Lung (tissue), 12 donors: ENCODE results near the gene FAM20B. TPM values are rescaled to one million over a fixed set of nuclear protein-coding genes. Genes with fewer than 3 reads are reported as not detected.

Experiments
- ATAC-seq: fragments of 200-7000 bp; cut with Tn5 transposase; one replicate; pipeline ENCODE4 v1.9.1; 2020; ENCODE audit warnings: moderate number of reproducible peaks; ENCODE audit not compliant: insufficient read depth, low FRiP score
- DNase-seq, 3 donors: peaks; one replicate each; pipeline ENCODE4 v3.0.0-alpha.2; 2013 to 2017
- H3K27ac ChIP-seq, 2 donors: one replicate each; pipeline ENCODE4 v1.5.1; 2013; ENCODE audit warnings: mild to moderate bottlenecking in 2 of 2, moderate library complexity in 2 of 2, control low read depth in 1 of 2, inconsistent platforms in 1 of 2, low read depth in 1 of 2, low read length in 1 of 2
- H3K27me3 ChIP-seq, 3 donors: one replicate each; pipeline ENCODE4 v1.5.1; 2013; ENCODE audit warnings: low read length in 2 of 3; ENCODE audit not compliant: control insufficient read depth in 3 of 3, insufficient read depth in 3 of 3
- H3K36me3 ChIP-seq, 4 donors: one replicate each; pipeline ENCODE4 v1.5.1; 2013; ENCODE audit warnings: low read length in 4 of 4, mild to moderate bottlenecking in 1 of 4, moderate library complexity in 1 of 4; ENCODE audit not compliant: control insufficient read depth in 4 of 4, insufficient read depth in 4 of 4
- H3K4me1 ChIP-seq, 5 donors: one replicate each; pipeline ENCODE4 v1.5.1; 2013; ENCODE audit warnings: low read length in 5 of 5, mild to moderate bottlenecking in 2 of 5, moderate library complexity in 1 of 5; ENCODE audit not compliant: control insufficient read depth in 5 of 5, insufficient read depth in 5 of 5
- H3K4me3 ChIP-seq: one replicate; pipeline ENCODE4 v1.5.1; 2013; ENCODE audit warnings: mild to moderate bottlenecking, control low read depth, moderate library complexity
- H3K9ac ChIP-seq, 2 donors: one replicate each; pipeline ENCODE4 v1.5.1; 2013; ENCODE audit warnings: low read length in 2 of 2, control low read depth in 1 of 2; ENCODE audit not compliant: insufficient read depth in 1 of 2
- H3K9me3 ChIP-seq, 4 donors: one replicate each; pipeline ENCODE4 v1.5.1; 2013; ENCODE audit warnings: low read length in 3 of 4, mild to moderate bottlenecking in 1 of 4, moderate library complexity in 1 of 4; ENCODE audit not compliant: control insufficient read depth in 4 of 4, insufficient read depth in 3 of 4
- WGBS, 2 donors: extraction: QIAGEN DNeasy Blood & Tissue Kit; methylation state at CpG; one replicate each; pipeline ENCODE4 v1.1.7; 2013; 5-methylcytosine and 5-hydroxymethylcytosine counted together
- polyA plus RNA-seq, 2 donors: library from polyadenylated mRNA; stranded (reverse); fragments of 200-250 nt; gene quantifications; one replicate each; pipeline ENCODE4 v1.2.1, GENCODE V29; 2013
- total RNA-seq, 2 donors: library from RNA; depleted of rRNA in 1 of 2; stranded (reverse); fragments of >200 nt in 1 of 2; gene quantifications; one replicate each; pipeline ENCODE4 v1.2.1, GENCODE V29; 2014 to 2021
- TF ChIP-seq, protein P1 (sequence below): IDR thresholded peaks from 2 replicates; pipeline ENCODE4 v1.5.1; 2012; ENCODE audit warnings: mild to moderate bottlenecking; ENCODE audit errors: control extremely low read depth, extremely low read depth
- donor health status: control.
- donor health status: control.
- donor health status: Bipolar disorder and iron deficiency.
- donor health status: healthy.
- donor health status: DM: yes; HTN: yes; CAD: no.

Gene FAM20B
- total and polyA plus RNA-seq, 4 donors = 7.9 to 35.8 (median 19.0) TPM

DNA sequence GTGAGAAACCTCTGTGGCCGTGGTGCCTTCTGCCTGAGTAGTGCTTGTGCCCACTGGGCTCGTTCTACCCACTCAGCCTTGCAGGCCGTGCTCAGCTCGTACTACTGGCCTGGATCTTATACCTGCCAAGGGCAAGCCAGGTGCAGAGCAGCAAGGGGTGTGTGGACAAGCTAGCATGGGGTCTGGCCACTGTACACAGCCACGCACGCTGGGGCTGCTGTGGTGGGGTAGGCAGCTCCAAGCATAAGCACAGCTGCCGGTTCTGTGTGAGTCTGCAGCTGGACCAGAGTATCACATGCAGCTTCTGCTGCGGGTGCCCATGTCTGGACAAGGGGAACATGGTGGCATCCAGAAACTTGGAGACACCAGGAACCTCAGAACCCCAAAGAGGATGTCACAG lies 16.4 kb downstream of the FAM20B start:
- 95 to 99% methylated on average over 8 of the region's 8 CpGs for WGBS, 2 donors
- H3K27ac ChIP-seq = no peak overlapping the region
- H3K36me3 ChIP-seq = peaks cover 0 to 3% (median under 1%) of the 10 kb centered on the region in 4 donors
- H3K27me3 ChIP-seq = no peaks in the 10 kb centered on the region
- ATAC-seq (no peak), DNase-seq (no peak)
- peaks cover 0 to 1% (median 0%) of the 10 kb centered on the region in 4 donors for H3K9me3 ChIP-seq
- TF ChIP-seq, protein P1, sequence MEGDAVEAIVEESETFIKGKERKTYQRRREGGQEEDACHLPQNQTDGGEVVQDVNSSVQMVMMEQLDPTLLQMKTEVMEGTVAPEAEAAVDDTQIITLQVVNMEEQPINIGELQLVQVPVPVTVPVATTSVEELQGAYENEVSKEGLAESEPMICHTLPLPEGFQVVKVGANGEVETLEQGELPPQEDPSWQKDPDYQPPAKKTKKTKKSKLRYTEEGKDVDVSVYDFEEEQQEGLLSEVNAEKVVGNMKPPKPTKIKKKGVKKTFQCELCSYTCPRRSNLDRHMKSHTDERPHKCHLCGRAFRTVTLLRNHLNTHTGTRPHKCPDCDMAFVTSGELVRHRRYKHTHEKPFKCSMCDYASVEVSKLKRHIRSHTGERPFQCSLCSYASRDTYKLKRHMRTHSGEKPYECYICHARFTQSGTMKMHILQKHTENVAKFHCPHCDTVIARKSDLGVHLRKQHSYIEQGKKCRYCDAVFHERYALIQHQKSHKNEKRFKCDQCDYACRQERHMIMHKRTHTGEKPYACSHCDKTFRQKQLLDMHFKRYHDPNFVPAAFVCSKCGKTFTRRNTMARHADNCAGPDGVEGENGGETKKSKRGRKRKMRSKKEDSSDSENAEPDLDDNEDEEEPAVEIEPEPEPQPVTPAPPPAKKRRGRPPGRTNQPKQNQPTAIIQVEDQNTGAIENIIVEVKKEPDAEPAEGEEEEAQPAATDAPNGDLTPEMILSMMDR = no peak
- no peak overlapping the region for H3K4me3 ChIP-seq
- H3K4me1 ChIP-seq = peaks cover 0 to 12% (median 5%) of the 10 kb centered on the region in 5 donors
- no peak overlapping the region for H3K9ac ChIP-seq

DNA sequence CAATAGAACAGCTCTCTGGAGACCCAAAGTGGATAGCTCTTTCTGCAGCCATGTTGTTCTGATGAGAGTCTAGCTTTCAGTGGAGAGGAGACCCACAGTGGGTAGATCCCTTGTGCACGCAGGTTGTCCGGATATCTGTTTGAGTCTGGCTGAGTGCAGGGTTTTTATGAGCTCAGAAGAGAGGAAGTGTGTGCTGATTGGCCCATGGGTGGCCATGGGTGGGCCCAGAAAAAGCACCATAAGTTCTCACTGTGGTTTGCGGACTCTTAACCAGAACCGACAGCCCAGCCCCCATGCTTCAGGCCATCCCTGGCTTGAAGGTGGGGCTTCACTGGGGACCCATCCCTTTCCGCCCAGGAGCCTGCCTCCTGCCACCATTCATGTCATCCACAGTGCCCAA lies 17.0 kb downstream of the FAM20B start:
- H3K36me3 ChIP-seq = peaks cover 0 to 3% (median under 1%) of the 10 kb centered on the region in 4 donors
- no peak overlapping the region for H3K27ac ChIP-seq
- ATAC-seq (no peak), DNase-seq (no peak)
- H3K9me3 ChIP-seq = peaks cover 0 to 1% (median 0%) of the 10 kb centered on the region in 4 donors
- TF ChIP-seq, protein P1 = no peak
- no peak overlapping the region for H3K9ac ChIP-seq
- no peak overlapping the region for H3K4me3 ChIP-seq
- whole genome bisulfite sequencing, 2 donors = 96 to 99% methylated on average over 5 of the region's 5 CpGs
- peaks cover 0 to 12% (median 3%) of the 10 kb centered on the region in 5 donors for H3K4me1 ChIP-seq
- no peaks in the 10 kb centered on the region for H3K27me3 ChIP-seq

DNA sequence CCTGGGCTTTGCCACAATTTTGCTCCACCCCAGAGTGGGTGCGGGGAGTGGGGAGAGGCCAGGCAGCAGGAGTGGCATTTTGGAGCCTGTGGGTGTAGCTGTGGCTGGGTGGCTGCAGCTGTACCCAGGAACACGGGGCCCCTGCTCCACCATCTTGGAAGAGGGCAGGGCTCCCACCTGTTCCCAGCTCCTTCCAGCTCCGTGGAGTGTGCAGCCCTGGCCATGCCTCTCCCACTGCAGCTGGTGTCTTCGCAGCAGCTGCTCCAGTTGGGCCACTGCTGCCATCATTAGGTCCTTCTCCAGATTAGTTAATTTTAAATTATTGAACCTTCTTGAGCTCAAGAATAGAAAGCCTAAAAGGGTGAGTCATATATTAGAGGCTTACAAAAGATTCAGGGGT lies 17.6 kb downstream of the FAM20B start:
- DNase-seq (no peak), ATAC-seq (no peak)
- WGBS, 2 donors = 96 to 97% methylated on average over 4 of the region's 4 CpGs
- H3K9ac ChIP-seq = no peak overlapping the region
- TF ChIP-seq, protein P1 = no peak
- H3K36me3 ChIP-seq = peaks cover 0 to 3% (median under 1%) of the 10 kb centered on the region in 4 donors
- H3K4me1 ChIP-seq = peaks cover 0 to 11% (median 2%) of the 10 kb centered on the region in 5 donors
- H3K27me3 ChIP-seq = no peaks in the 10 kb centered on the region
- peaks cover 0 to 1% (median 0%) of the 10 kb centered on the region in 4 donors for H3K9me3 ChIP-seq
- H3K4me3 ChIP-seq = no peak overlapping the region
- H3K27ac ChIP-seq = no peak overlapping the region

DNA sequence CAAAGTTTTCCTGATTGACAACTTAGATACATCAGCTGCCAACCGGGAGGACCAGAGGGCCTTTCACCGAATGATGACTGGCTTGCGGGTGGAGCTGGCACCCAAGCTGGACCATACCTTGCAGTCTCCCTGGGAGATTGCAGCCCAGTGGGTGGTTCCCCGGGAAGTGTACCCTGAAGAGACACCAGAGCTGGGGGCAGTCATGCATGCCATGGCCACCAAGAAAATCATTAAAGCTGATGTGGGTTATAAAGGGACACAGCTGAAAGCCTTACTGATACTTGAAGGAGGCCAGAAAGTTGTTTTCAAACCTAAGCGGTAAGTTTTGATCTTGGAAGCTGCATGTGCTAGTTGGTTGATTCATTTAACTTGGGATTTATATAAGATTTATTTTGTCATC lies 18.2 kb downstream of the FAM20B start:
- TF ChIP-seq, protein P1 = no peak
- 96 to 99% methylated on average over 5 of the region's 5 CpGs for WGBS, 2 donors
- H3K9ac ChIP-seq = no peak overlapping the region
- H3K36me3 ChIP-seq = peaks cover 0 to 3% (median under 1%) of the 10 kb centered on the region in 4 donors
- H3K27ac ChIP-seq = no peak overlapping the region
- peaks cover 0 to 7% (median 2%) of the 10 kb centered on the region in 5 donors for H3K4me1 ChIP-seq
- ATAC-seq (no peak), DNase-seq (no peak)
- no peak overlapping the region for H3K4me3 ChIP-seq
- H3K9me3 ChIP-seq = peaks cover 0 to 1% (median 0%) of the 10 kb centered on the region in 4 donors
- H3K27me3 ChIP-seq = no peaks in the 10 kb centered on the region
